MM.1S (cell line): ENCODE data around the gene ZBTB47.

Source experiments
- DNase-seq: peaks from one replicate; pipeline ENCODE4 v3.0.0-alpha.2; 2015
- H2AFZ ChIP-seq: fragments of 300-600 bp; sonication (generic); 2 replicates; pipeline ENCODE4 v1.6.0; 2016; ENCODE audit warnings: antibody characterized with exemption, low read length
- H3F3A ChIP-seq: fragments of 300-600 bp; sonication (generic); 2 replicates; pipeline ENCODE4 v1.6.1; 2016; ENCODE audit warnings: mild to moderate bottlenecking, antibody characterized with exemption, low read length, moderate library complexity, mixed read lengths; ENCODE audit not compliant: insufficient read depth
- H3K27ac ChIP-seq: fragments of 300-600 bp; sonication (generic); 2 replicates; pipeline ENCODE4 v1.5.1; 2016; ENCODE audit warnings: mild to moderate bottlenecking, low read length
- H3K27me3 ChIP-seq: fragments of 300-600 bp; sonication (generic); replicated peaks from 2 replicates; pipeline ENCODE4 v1.6.0; 2016; ENCODE audit warnings: low read length; ENCODE audit not compliant: insufficient read depth
- H3K36me3 ChIP-seq: fragments of 300-600 bp; sonication (generic); replicated peaks from 2 replicates; pipeline ENCODE4 v1.6.1; 2016; ENCODE audit warnings: mild to moderate bottlenecking, low read length, mixed read lengths; ENCODE audit not compliant: insufficient read depth
- H3K4me1 ChIP-seq: fragments of 300-600 bp; sonication (generic); 2 replicates; pipeline ENCODE4 v1.6.1; 2016; ENCODE audit warnings: low read length, mixed read lengths
- H3K4me2 ChIP-seq: fragments of 300-600 bp; sonication (generic); 2 replicates; pipeline ENCODE4 v1.6.0; 2016; ENCODE audit warnings: low read depth, low read length
- H3K4me3 ChIP-seq: fragments of 300-600 bp; sonication (generic); 2 replicates; pipeline ENCODE4 v1.5.1; 2016; ENCODE audit warnings: low read length, mixed read lengths
- H3K79me2 ChIP-seq: fragments of 300-600 bp; sonication (generic); 2 replicates; pipeline ENCODE4 v1.6.1; 2016; ENCODE audit warnings: mixed run types, low read length, mixed read lengths
- H3K9ac ChIP-seq: fragments of 300-600 bp; sonication (generic); 2 replicates; pipeline ENCODE4 v1.6.1; 2016; ENCODE audit warnings: low read length, mixed read lengths
- H3K9me2 ChIP-seq: fragments of 300-600 bp; sonication (generic); replicated peaks from 2 replicates; pipeline ENCODE4 v1.6.1; 2016; ENCODE audit warnings: mild to moderate bottlenecking, low read length, mixed read lengths; ENCODE audit not compliant: insufficient read depth
- H3K9me3 ChIP-seq: fragments of 300-600 bp; sonication (generic); replicated peaks from 2 replicates; pipeline ENCODE4 v1.6.1; 2016; ENCODE audit warnings: mild to moderate bottlenecking, low read length, mixed read lengths; ENCODE audit not compliant: insufficient read depth
- H4K20me1 ChIP-seq: fragments of 300-600 bp; sonication (generic); 2 replicates; pipeline ENCODE4 v1.6.1; 2016; ENCODE audit warnings: mild to moderate bottlenecking, low read length, moderate library complexity, mixed read lengths; ENCODE audit not compliant: insufficient read depth
- EZH2 ChIP-seq: fragments of 300-600 bp; sonication (generic); optimal IDR thresholded peaks from 2 replicates; pipeline ENCODE3; 2017; ENCODE audit warnings: low read depth, mild to moderate bottlenecking, antibody characterized with exemption, low read length, mixed read lengths
- EZH2phosphoT487 ChIP-seq: fragments of 300-600 bp; sonication (generic); IDR thresholded peaks from 2 replicates; pipeline ENCODE4 v1.6.1; 2018; ENCODE audit warnings: antibody characterized with exemption, low read length
- TF ChIP-seq, protein P1 (sequence below): fragments of 300-600 bp; sonication (generic); IDR thresholded peaks from 2 replicates; pipeline ENCODE4 v1.5.1; 2016; ENCODE audit warnings: antibody characterized with exemption, low read length, mixed read lengths

Gene ZBTB47

GRCh38 chr3:42701371-42702065 lies 48.0 kb downstream of the ZBTB47 start:
- H3K9me3 ChIP-seq = no peaks in the 10 kb centered on the region
- no peak overlapping the region for H3K9ac ChIP-seq
- TF ChIP-seq EZH2 (no peak), EZH2phosphoT487 (no peak)
- TF ChIP-seq, protein P1, sequence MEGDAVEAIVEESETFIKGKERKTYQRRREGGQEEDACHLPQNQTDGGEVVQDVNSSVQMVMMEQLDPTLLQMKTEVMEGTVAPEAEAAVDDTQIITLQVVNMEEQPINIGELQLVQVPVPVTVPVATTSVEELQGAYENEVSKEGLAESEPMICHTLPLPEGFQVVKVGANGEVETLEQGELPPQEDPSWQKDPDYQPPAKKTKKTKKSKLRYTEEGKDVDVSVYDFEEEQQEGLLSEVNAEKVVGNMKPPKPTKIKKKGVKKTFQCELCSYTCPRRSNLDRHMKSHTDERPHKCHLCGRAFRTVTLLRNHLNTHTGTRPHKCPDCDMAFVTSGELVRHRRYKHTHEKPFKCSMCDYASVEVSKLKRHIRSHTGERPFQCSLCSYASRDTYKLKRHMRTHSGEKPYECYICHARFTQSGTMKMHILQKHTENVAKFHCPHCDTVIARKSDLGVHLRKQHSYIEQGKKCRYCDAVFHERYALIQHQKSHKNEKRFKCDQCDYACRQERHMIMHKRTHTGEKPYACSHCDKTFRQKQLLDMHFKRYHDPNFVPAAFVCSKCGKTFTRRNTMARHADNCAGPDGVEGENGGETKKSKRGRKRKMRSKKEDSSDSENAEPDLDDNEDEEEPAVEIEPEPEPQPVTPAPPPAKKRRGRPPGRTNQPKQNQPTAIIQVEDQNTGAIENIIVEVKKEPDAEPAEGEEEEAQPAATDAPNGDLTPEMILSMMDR = no peak
- no peaks in the 10 kb centered on the region for H3K36me3 ChIP-seq
- no peaks in the 10 kb centered on the region for H3K27me3 ChIP-seq
- H3K4me1 ChIP-seq = no peaks in the 10 kb centered on the region
- H3F3A ChIP-seq = no peaks in the 10 kb centered on the region
- H3K4me3 ChIP-seq = no peak overlapping the region
- DNase-seq = peak; percentile 65
- H3K27ac ChIP-seq = no peak overlapping the region
- H3K79me2 ChIP-seq = no peaks in the 10 kb centered on the region
- H2AFZ ChIP-seq = no peak overlapping the region
- H4K20me1 ChIP-seq = no peaks in the 10 kb centered on the region
- H3K4me2 ChIP-seq = no peak overlapping the region
- H3K9me2 ChIP-seq = no peaks in the 10 kb centered on the region

- DNase-seq = no peak
- Histone ChIP-seq H3K9me2 (no peaks in the 10 kb centered on the region), H3K4me1 (no peaks in the 10 kb centered on the region), H3K4me3 (no peak within 1 kb of the TSS), H3K79me2 (no peaks in the 10 kb centered on the region), H3K36me3 (no peaks in the 10 kb centered on the region), H3K27ac (no peak within 1 kb of the TSS), H3K9ac (no peak within 1 kb of the TSS), H3K27me3 (no peaks in the 10 kb centered on the region), H3K4me2 (no peak within 1 kb of the TSS), H3K9me3 (no peaks in the 10 kb centered on the region), H4K20me1 (no peaks in the 10 kb centered on the region), H2AFZ (no peak within 1 kb of the TSS), H3F3A (no peaks in the 10 kb centered on the region)
- no peak for TF ChIP-seq EZH2
- TF ChIP-seq, protein P1 = no peak
- no peak for TF ChIP-seq EZH2phosphoT487
These were observed 48.8 kb downstream of the ZBTB47 start, which contains the start of gene HHATL for GRCh38 chr3:42702066-42702951. HHATL (minus strand) TSS chr3:42702798; CDS start chr3:42700826, 1,972 bp downstream.

DNA sequence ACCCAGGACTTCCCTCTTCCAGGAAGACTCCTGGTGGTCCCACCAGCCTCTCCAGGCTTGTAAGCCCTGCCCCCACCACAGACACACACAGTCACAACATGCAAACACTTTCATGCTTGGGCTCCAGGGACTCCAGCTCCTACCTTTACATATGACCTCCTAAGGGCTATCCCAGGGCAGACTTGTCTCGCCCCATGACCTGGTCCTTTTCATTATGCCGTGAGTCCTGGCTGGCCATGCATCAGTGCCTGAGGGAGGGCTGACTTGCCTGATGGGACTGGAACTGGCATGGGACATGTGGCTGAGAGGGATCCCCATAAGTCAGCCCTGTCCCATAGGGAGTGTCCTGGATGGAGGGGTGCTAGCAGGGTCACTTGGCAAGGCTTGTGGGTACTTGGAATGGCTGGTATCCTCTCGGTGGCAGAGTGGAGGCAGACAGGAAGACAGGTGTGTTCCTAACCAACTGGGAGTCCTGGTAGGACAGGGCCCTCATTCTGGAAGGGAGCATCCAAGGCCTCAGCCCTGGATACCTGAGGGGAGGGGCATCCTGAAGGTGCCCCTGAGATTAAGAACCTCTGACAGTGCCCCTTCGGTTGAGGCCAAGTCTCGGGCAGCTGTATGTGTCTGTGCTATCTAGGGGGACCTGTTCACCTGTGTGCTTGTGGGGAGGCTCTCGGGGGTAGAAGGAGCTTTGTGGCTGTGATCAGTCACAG lies 49.6 kb downstream of the ZBTB47 start:
- DNase-seq = no peak
- no peak for TF ChIP-seq EZH2phosphoT487
- TF ChIP-seq EZH2 = no peak
- TF ChIP-seq, protein P1 = no peak
- Histone ChIP-seq H3K79me2 (no peaks in the 10 kb centered on the region), H3K4me3 (no peak overlapping the region), H4K20me1 (no peaks in the 10 kb centered on the region), H3K4me1 (no peaks in the 10 kb centered on the region), H3K4me2 (no peak overlapping the region), H3K36me3 (no peaks in the 10 kb centered on the region), H3K9me2 (no peaks in the 10 kb centered on the region), H3F3A (no peaks in the 10 kb centered on the region), H3K27ac (no peak overlapping the region), H3K9ac (no peak overlapping the region), H2AFZ (no peak overlapping the region), H3K9me3 (no peaks in the 10 kb centered on the region), H3K27me3 (no peaks in the 10 kb centered on the region)
